Stimulated activated CD4-positive, alpha-beta T cell treated with anti-CD3 and anti-CD28 coated beads, Interleukin-2, amount 100 ng/mL, for 4 hours (primary cell): ENCODE measurements around the gene TBX3.

Experiments used
- DNase-seq: peaks from one replicate; pipeline ENCODE4 v3.0.0-alpha.2; 2020; ENCODE audit warnings: low read depth

TBX3 gene

GRCh38 chr12:114696443-114697242, 12.7 kb upstream of the TBX3 start:
- DNase-seq, result no peak

- DNase-seq, result no peak
Measured at GRCh38 chr12:114695305-114695592, 11.3 kb upstream of the TBX3 start.

GRCh38 chr12:114694436-114695304, 10.7 kb upstream of the TBX3 start:
- no peak for DNase-seq

- no peak for DNase-seq
Measured at GRCh38 chr12:114693532-114693931, 9.6 kb upstream of the TBX3 start.

- no peak for DNase-seq
Measured at GRCh38 chr12:114693059-114693531, 9.1 kb upstream of the TBX3 start.

GRCh38 chr12:114692186-114693058, 8.4 kb upstream of the TBX3 start:
- DNase-seq, result no peak

- no peak for DNase-seq
Measured at GRCh38 chr12:114691763-114692185, 7.8 kb upstream of the TBX3 start.

- DNase-seq, result no peak
Measured at GRCh38 chr12:114691196-114691595, 7.2 kb upstream of the TBX3 start.

GRCh38 chr12:114690267-114691135, 6.5 kb upstream of the TBX3 start:
- DNase-seq, result no peak

- DNase-seq, result no peak
Measured at GRCh38 chr12:114689075-114689994, 5.4 kb upstream of the TBX3 start.

GRCh38 chr12:114688256-114688845, 4.4 kb upstream of the TBX3 start:
- DNase-seq, result no peak

- no peak for DNase-seq
Measured at GRCh38 chr12:114687802-114688201, 3.8 kb upstream of the TBX3 start.

- DNase-seq, result no peak
Measured at GRCh38 chr12:114686773-114687500, 3.0 kb upstream of the TBX3 start.

- no peak for DNase-seq
Measured at GRCh38 chr12:114686426-114686772, 2.4 kb upstream of the TBX3 start.

GRCh38 chr12:114685869-114686268, 1.9 kb upstream of the TBX3 start:
- DNase-seq, result no peak

- DNase-seq, result no peak
Measured at GRCh38 chr12:114685320-114685781, 1.4 kb upstream of the TBX3 start.

GRCh38 chr12:114684870-114685273, 897 bp upstream of the TBX3 start:
- no peak for DNase-seq

- DNase-seq, result no peak
Measured at GRCh38 chr12:114683709-114684097, 272 bp downstream of the TBX3 start.
